Keratinocyte (primary cell): Measurements from ENCODE around the gene AGRN. TPM values are rescaled to one million over a fixed set of nuclear protein-coding genes. Genes with fewer than 3 reads are reported as not detected.

Experiments used
- DNase-seq: peaks from one replicate; pipeline ENCODE4 v3.0.0-alpha.2; 2011; ENCODE audit warnings: low read depth, missing footprints, low spot score
- FAIRE-seq: peaks from 2 replicates; lab custom pipeline; 2011; peaks lifted over from hg19 to GRCh38; lab: Jason Lieb, UNC
- H2AFZ ChIP-seq: 2 replicates; pipeline ENCODE4 v1.6.0; 2012; ENCODE audit warnings: low read length, control low read depth, inconsistent platforms; ENCODE audit not compliant: control insufficient read depth
- H3K27ac ChIP-seq: 2 replicates; pipeline ENCODE4 v1.5.1; 2011; ENCODE audit warnings: low read length; ENCODE audit not compliant: control insufficient read depth, insufficient read depth
- H3K27me3 ChIP-seq: 3 replicates; pipeline ENCODE4 v1.6.0; 2011; ENCODE audit warnings: low read length; ENCODE audit not compliant: control insufficient read depth, insufficient read depth; ENCODE audit errors: extremely low read depth
- H3K36me3 ChIP-seq, 2 experiments: 2 replicates in 1 of 2; 3 replicates in 1 of 2; pipeline ENCODE4 v1.5.1; 2011; ENCODE audit warnings: low read length in 2 of 2, mild to moderate bottlenecking in 1 of 2; ENCODE audit not compliant: control insufficient read depth in 2 of 2, insufficient read depth in 2 of 2; ENCODE audit errors: extremely low read depth in 1 of 2
- H3K4me1 ChIP-seq: 3 replicates; pipeline ENCODE4 v1.5.1; 2011; ENCODE audit warnings: low read length; ENCODE audit not compliant: control insufficient read depth, insufficient read depth; ENCODE audit errors: extremely low read depth
- H3K4me2 ChIP-seq: 3 replicates; pipeline ENCODE4 v1.6.0; 2011; ENCODE audit warnings: low read depth, low read length; ENCODE audit not compliant: control insufficient read depth, insufficient read depth; ENCODE audit errors: extremely low read depth
- H3K4me3 ChIP-seq, 3 experiments: fragments of 200-600 bp in 1 of 3; sonication (generic) in 1 of 3; 2 replicates in 2 of 3; 3 replicates in 1 of 3; pipeline ENCODE4 v1.5.1; 2011 to 2016; ENCODE audit warnings: low read length in 3 of 3, mild to moderate bottlenecking in 3 of 3, control low read depth in 2 of 3, inconsistent platforms in 1 of 3, low read depth in 1 of 3, mixed read lengths in 1 of 3, mixed run types in 1 of 3, moderate library complexity in 1 of 3; ENCODE audit not compliant: control insufficient read depth in 2 of 3, insufficient read depth in 2 of 3; ENCODE audit errors: extremely low read depth in 1 of 3
- H3K79me2 ChIP-seq: 2 replicates; pipeline ENCODE4 v1.6.0; 2012; ENCODE audit warnings: low read length; ENCODE audit not compliant: control insufficient read depth, insufficient read depth
- H3K9ac ChIP-seq: 3 replicates; pipeline ENCODE4 v1.6.0; 2011; ENCODE audit warnings: low read length; ENCODE audit not compliant: control insufficient read depth, insufficient read depth; ENCODE audit errors: extremely low read depth
- H3K9me1 ChIP-seq: 3 replicates; pipeline ENCODE4 v1.6.0; 2011; ENCODE audit warnings: low read length; ENCODE audit not compliant: control insufficient read depth, insufficient read depth; ENCODE audit errors: extremely low read depth
- H3K9me3 ChIP-seq: 2 replicates; pipeline ENCODE4 v1.5.1; 2012; ENCODE audit warnings: low read depth, low read length; ENCODE audit not compliant: control insufficient read depth
- H4K20me1 ChIP-seq: 3 replicates; pipeline ENCODE4 v1.6.0; 2011; ENCODE audit warnings: low read length; ENCODE audit not compliant: control insufficient read depth, insufficient read depth; ENCODE audit errors: extremely low read depth
- CTCF ChIP-seq, 3 experiments: IDR thresholded peaks in 1 of 3; conservative IDR thresholded peaks in 1 of 3; optimal IDR thresholded peaks in 1 of 3; 2 replicates in 2 of 3; 3 replicates in 1 of 3; pipeline versions ENCODE3 to v1.5.1; 2011; ENCODE audit warnings: low read length in 3 of 3, mild to moderate bottlenecking in 3 of 3, moderate library complexity in 2 of 3, control low read depth in 1 of 3, inconsistent platforms in 1 of 3; ENCODE audit not compliant: insufficient read depth in 2 of 3; ENCODE audit errors: extremely low read depth in 1 of 3
- EZH2 ChIP-seq: IDR thresholded peaks from one replicate; pipeline ENCODE4 v1.6.1; 2012; ENCODE audit warnings: inconsistent platforms, mild to moderate bottlenecking, low read length, moderate library complexity
- dilution Hi-C: fragments of 300-500 bp; cut with MboI; formaldehyde crosslinking; loops from one replicate; pipeline ENCODE4 v1.7.0; 2020; ENCODE audit warnings: low sequenced_read_pairs; ENCODE audit not compliant: extremely low pct_ligation_motif_present
- polyA plus RNA-seq, 5 experiments: library from polyadenylated mRNA; depleted of rRNA in 3 of 5; stranded (reverse) in 3 of 5; stranded (forward) in 1 of 5; unstranded in 1 of 5; fragments of >200 nt; gene quantifications; 1 replicate in 1 of 5; 2 replicates in 3 of 5; 3 replicates in 1 of 5; pipeline versions ENCODE4 v1.2.1 to v1.2.3, GENCODE V29; 2011 to 2012; ENCODE audit warnings: missing spikeins in 2 of 5, low read depth in 1 of 5, low replicate concordance in 1 of 5

The AGRN gene
- polyA plus RNA-seq, 1 donor (not counting 4 experiments of a cell fraction or from before 2014, with no cell fraction given) = 72.4 TPM

DNA sequence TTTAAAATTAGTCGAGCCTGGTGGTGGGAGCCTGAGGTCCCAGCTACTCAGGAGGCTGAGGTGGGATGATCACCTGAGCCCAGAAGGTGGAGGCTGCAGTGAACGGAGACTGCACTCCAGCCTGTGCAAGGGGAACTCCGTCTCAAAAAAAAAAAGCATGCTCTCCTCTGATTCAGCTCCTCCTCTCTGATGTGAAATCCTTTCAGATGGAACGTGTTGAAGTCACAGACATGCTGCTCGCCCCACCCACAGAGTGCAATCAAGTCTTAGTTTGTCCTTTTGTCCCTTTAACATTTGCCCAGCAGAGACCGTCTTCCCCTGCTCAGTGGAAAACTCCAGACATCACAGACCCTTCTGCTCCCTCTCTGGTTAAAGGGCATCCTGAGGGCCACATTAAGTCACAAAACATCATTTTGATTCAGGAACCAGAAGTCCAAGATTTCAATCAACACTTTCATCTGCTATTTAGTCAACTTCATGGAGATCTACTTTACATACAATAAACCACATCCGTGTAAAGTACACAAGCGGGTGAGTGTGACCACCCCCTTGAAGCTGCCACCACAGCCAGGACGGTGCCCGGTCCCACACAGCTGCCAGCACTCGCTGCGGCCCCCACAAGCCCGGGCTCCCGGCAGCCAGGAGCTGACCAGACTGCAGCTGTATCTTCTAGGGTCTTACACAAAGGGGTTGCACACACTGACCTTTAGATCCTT, 73.1 kb downstream of the AGRN start:
- Histone ChIP-seq H3K27ac (no peak overlapping the region), H3K4me1 (no peaks in the 10 kb centered on the region), H4K20me1 (no peaks in the 10 kb centered on the region), H3K27me3 (no peaks in the 10 kb centered on the region), H3K9ac (no peak overlapping the region), H3K9me3 (no peaks in the 10 kb centered on the region), H2AFZ (no peak overlapping the region), H3K4me3 (no peak overlapping the region), H3K79me2 (no peaks in the 10 kb centered on the region), H3K36me3 (no peaks in the 10 kb centered on the region), H3K4me2 (no peak overlapping the region), H3K9me1 (no peaks in the 10 kb centered on the region)
- dilution Hi-C loops = no loop called here
- FAIRE-seq (no peak), DNase-seq (no peak)
- TF ChIP-seq EZH2 = no peak
- TF ChIP-seq CTCF (optimal IDR thresholded peaks at IDR 0.05 in 1 of 3, IDR thresholded peaks at IDR 0.05 in 1 of 3, conservative IDR thresholded peaks at IDR 0.05 in 1 of 3; ENCODE audit: extremely low read depth in 1 of 3, insufficient read depth in 2 of 3, low read length in 3 of 3) = no peak

- TF ChIP-seq CTCF (optimal IDR thresholded peaks at IDR 0.05 in 1 of 3, IDR thresholded peaks at IDR 0.05 in 1 of 3, conservative IDR thresholded peaks at IDR 0.05 in 1 of 3; ENCODE audit: extremely low read depth in 1 of 3, insufficient read depth in 2 of 3, low read length in 3 of 3) (no peak), EZH2 (no peak)
- H3K9ac ChIP-seq = no peak overlapping the region
- no peaks in the 10 kb centered on the region for H3K9me1 ChIP-seq
- no peak overlapping the region for H3K27ac ChIP-seq
- no peaks in the 10 kb centered on the region for H4K20me1 ChIP-seq
- no peak overlapping the region for H3K4me3 ChIP-seq
- dilution Hi-C loops = no loop called here
- H3K36me3 ChIP-seq = no peaks in the 10 kb centered on the region
- no peak for FAIRE-seq
- no peak for DNase-seq
- H3K9me3 ChIP-seq = no peaks in the 10 kb centered on the region
- H2AFZ ChIP-seq = no peak overlapping the region
- H3K4me2 ChIP-seq = no peak overlapping the region
- no peaks in the 10 kb centered on the region for H3K79me2 ChIP-seq
- H3K27me3 ChIP-seq = no peaks in the 10 kb centered on the region
- H3K4me1 ChIP-seq = no peaks in the 10 kb centered on the region
Measured at GRCh38 chr1:1093610-1093943, 73.7 kb downstream of the AGRN start.
